Measurements from ENCODE around the gene LMX1B. TPM values are rescaled to one million over a fixed set of nuclear protein-coding genes. Genes with fewer than 3 reads are reported as not detected.

LMX1B gene
- polyA plus RNA-seq, 1 donor from 2014 or later = not detected

GRCh38 chr9:126696401-126697145 lies 82.8 kb downstream of the LMX1B start:
- no peak overlapping the region for H2AFZ ChIP-seq (ENCODE audit: low read depth, low read length)
- no peaks in the 10 kb centered on the region for H3K9me3 ChIP-seq (ENCODE audit: low read length)
- H3K27me3 ChIP-seq (ENCODE audit: insufficient read depth, low read depth, low read length) = no peaks in the 10 kb centered on the region
- H3K27ac ChIP-seq (ENCODE audit: low read length) = no peak overlapping the region
- H3K79me2 ChIP-seq (replicated peaks; ENCODE audit: insufficient read depth, low read length) = no peaks in the 10 kb centered on the region
- no peaks in the 10 kb centered on the region for H3F3A ChIP-seq (ENCODE audit: insufficient read depth, low read length, poor library complexity, severe bottlenecking)
- TF ChIP-seq POLR2AphosphoS5 (IDR thresholded peaks at IDR 0.05) (no peak), TAF1 (IDR thresholded peaks at IDR 0.05; ENCODE audit: low read depth) (no peak), MXI1 (conservative IDR thresholded peaks at IDR 0.05; ENCODE audit: poor library complexity, severe bottlenecking) (no peak), SMC3 (conservative IDR thresholded peaks at IDR 0.05; ENCODE audit: poor library complexity) (no peak), RAD21 (conservative IDR thresholded peaks at IDR 0.05) (no peak), REST (IDR thresholded peaks at IDR 0.05; ENCODE audit: borderline replicate concordance) (no peak)
- no peaks in the 10 kb centered on the region for H3K9me2 ChIP-seq (ENCODE audit: insufficient read depth, low read length)
- no peak overlapping the region for H3K9ac ChIP-seq (ENCODE audit: low read length)
- H4K20me1 ChIP-seq (ENCODE audit: insufficient read depth) = no peaks in the 10 kb centered on the region
- H3K4me2 ChIP-seq (ENCODE audit: low read length) = no peak overlapping the region
- no peak overlapping the region for H3K4me3 ChIP-seq (ENCODE audit: low read length)
- no peaks in the 10 kb centered on the region for H3K36me3 ChIP-seq (ENCODE audit: insufficient read depth, low read length)

- no peak overlapping the region for H3K27ac ChIP-seq (ENCODE audit: low read length)
- no peaks in the 10 kb centered on the region for H3F3A ChIP-seq (ENCODE audit: insufficient read depth, low read length, poor library complexity, severe bottlenecking)
- H3K36me3 ChIP-seq (ENCODE audit: insufficient read depth, low read length) = no peaks in the 10 kb centered on the region
- H3K9ac ChIP-seq (ENCODE audit: low read length) = no peak overlapping the region
- H3K9me2 ChIP-seq (ENCODE audit: insufficient read depth, low read length) = no peaks in the 10 kb centered on the region
- H3K79me2 ChIP-seq (replicated peaks; ENCODE audit: insufficient read depth, low read length) = no peaks in the 10 kb centered on the region
- no peak overlapping the region for H2AFZ ChIP-seq (ENCODE audit: low read depth, low read length)
- no peak overlapping the region for H3K4me2 ChIP-seq (ENCODE audit: low read length)
- no peak overlapping the region for H3K4me3 ChIP-seq (ENCODE audit: low read length)
- no peaks in the 10 kb centered on the region for H3K27me3 ChIP-seq (ENCODE audit: insufficient read depth, low read depth, low read length)
- H3K9me3 ChIP-seq (ENCODE audit: low read length) = no peaks in the 10 kb centered on the region
- TF ChIP-seq MXI1 (conservative IDR thresholded peaks at IDR 0.05; ENCODE audit: poor library complexity, severe bottlenecking) (no peak), REST (IDR thresholded peaks at IDR 0.05; ENCODE audit: borderline replicate concordance) (no peak), TAF1 (IDR thresholded peaks at IDR 0.05; ENCODE audit: low read depth) (no peak), EZH2 (IDR thresholded peaks at IDR 0.05; ENCODE audit: borderline replicate concordance, insufficient read depth, low read length, poor library complexity, severe bottlenecking) (no peak), SMC3 (conservative IDR thresholded peaks at IDR 0.05; ENCODE audit: poor library complexity) (no peak), RAD21 (conservative IDR thresholded peaks at IDR 0.05) (no peak), EP300 (conservative IDR thresholded peaks at IDR 0.05; ENCODE audit: poor library complexity, severe bottlenecking) (no peak), POLR2AphosphoS5 (IDR thresholded peaks at IDR 0.05) (no peak), CTCF (IDR thresholded peaks at IDR 0.05; ENCODE audit: poor library complexity, severe bottlenecking) (no peak)
- H4K20me1 ChIP-seq (ENCODE audit: insufficient read depth) = no peaks in the 10 kb centered on the region
Measured at GRCh38 chr9:126697330-126697729, 83.6 kb downstream of the LMX1B start.

Data from neural cell (in vitro differentiated cells).